Mesenchymal stem cell (in vitro differentiated cells and primary cell): ENCODE data around the gene RALGAPA2.

ENCODE experiments used
- DNase-seq: peaks from one replicate; pipeline ENCODE4 v3.0.0-alpha.2; 2013
- H2AFZ ChIP-seq: one replicate; pipeline ENCODE4 v1.6.1; 2013; ENCODE audit warnings: low read depth, mild to moderate bottlenecking, control low read depth, inconsistent platforms, low read length, moderate library complexity
- H2AK5ac ChIP-seq: 2 replicates; pipeline ENCODE4 v1.6.1; 2013; ENCODE audit warnings: low read length, moderate library complexity, mild to moderate bottlenecking, inconsistent platforms; ENCODE audit not compliant: severe bottlenecking
- H2BK120ac ChIP-seq: one replicate; pipeline ENCODE4 v1.6.1; 2013; ENCODE audit warnings: low read depth, mild to moderate bottlenecking, inconsistent platforms, low read length, moderate library complexity
- H2BK12ac ChIP-seq, 2 experiments: one replicate each; pipeline ENCODE4 v1.6.1; 2013; ENCODE audit warnings: inconsistent platforms in 2 of 2, low read length in 2 of 2, mild to moderate bottlenecking in 2 of 2, moderate library complexity in 2 of 2, control low read depth in 1 of 2
- H2BK15ac ChIP-seq: one replicate; pipeline ENCODE4 v1.6.1; 2013; ENCODE audit warnings: mild to moderate bottlenecking, low read depth, inconsistent platforms; ENCODE audit not compliant: poor library complexity, severe bottlenecking
- H2BK5ac ChIP-seq: 2 replicates; pipeline ENCODE4 v1.6.1; 2013; ENCODE audit warnings: low read depth, mild to moderate bottlenecking, low read length, control low read depth, inconsistent platforms; ENCODE audit not compliant: poor library complexity, severe bottlenecking
- H3K14ac ChIP-seq, 2 experiments: one replicate each; pipeline ENCODE4 v1.6.1; 2013; ENCODE audit warnings: inconsistent platforms in 2 of 2, low read length in 2 of 2, control low read depth in 1 of 2, mild to moderate bottlenecking in 1 of 2, moderate library complexity in 1 of 2
- H3K18ac ChIP-seq, 2 experiments: one replicate each; pipeline ENCODE4 v1.6.1; 2013; ENCODE audit warnings: inconsistent platforms in 2 of 2, low read length in 2 of 2, control low read depth in 1 of 2, low read depth in 1 of 2, mild to moderate bottlenecking in 1 of 2
- H3K23ac ChIP-seq, 2 experiments: one replicate each; pipeline ENCODE4 v1.6.1; 2013; ENCODE audit warnings: inconsistent platforms in 2 of 2, low read length in 2 of 2, mild to moderate bottlenecking in 2 of 2, moderate library complexity in 2 of 2, control low read depth in 1 of 2
- H3K27ac ChIP-seq: 2 replicates; pipeline ENCODE4 v1.5.1; 2013; ENCODE audit warnings: mild to moderate bottlenecking, moderate library complexity, low read length, control low read depth, inconsistent platforms; ENCODE audit not compliant: poor library complexity, severe bottlenecking
- H3K27me3 ChIP-seq, 2 experiments: 2 replicates each; pipeline versions ENCODE4 v1.6.1 to v1.7.0; 2013; ENCODE audit warnings: low read length in 2 of 2, mild to moderate bottlenecking in 2 of 2, moderate library complexity in 2 of 2, control low read depth in 1 of 2, inconsistent platforms in 1 of 2; ENCODE audit not compliant: control insufficient read depth in 1 of 2, insufficient read depth in 1 of 2
- H3K36me3 ChIP-seq, 2 experiments: 2 replicates each; pipeline versions ENCODE4 v1.6.1 to v1.7.0; 2013; ENCODE audit warnings: low read length in 2 of 2, control low read depth in 1 of 2, inconsistent platforms in 1 of 2, low read depth in 1 of 2, mild to moderate bottlenecking in 1 of 2; ENCODE audit not compliant: insufficient read depth in 2 of 2, control insufficient read depth in 1 of 2
- H3K4ac ChIP-seq, 2 experiments: one replicate each; pipeline ENCODE4 v1.6.1; 2013; ENCODE audit warnings: inconsistent platforms in 2 of 2, low read length in 2 of 2, mild to moderate bottlenecking in 2 of 2, moderate library complexity in 2 of 2, control low read depth in 1 of 2, low read depth in 1 of 2
- H3K4me1 ChIP-seq: 2 replicates; pipeline ENCODE4 v1.6.1; 2013; ENCODE audit warnings: low read depth, low read length, control low read depth; ENCODE audit not compliant: control insufficient read depth, insufficient read depth
- H3K4me2 ChIP-seq: 2 replicates; pipeline ENCODE4 v1.6.1; 2013; ENCODE audit warnings: low read length, mild to moderate bottlenecking, inconsistent platforms; ENCODE audit not compliant: poor library complexity, severe bottlenecking
- H3K4me3 ChIP-seq, 2 experiments: 2 replicates each; pipeline versions ENCODE4 v1.5.1 to v1.7.0; 2013; ENCODE audit warnings: low read length in 2 of 2, mild to moderate bottlenecking in 2 of 2, control low read depth in 1 of 2, low read depth in 1 of 2; ENCODE audit not compliant: insufficient read depth in 1 of 2
- H3K79me1 ChIP-seq: replicated peaks from 2 replicates; pipeline ENCODE4 v1.6.1; 2013; ENCODE audit warnings: mild to moderate bottlenecking, control low read depth, low read length, inconsistent platforms; ENCODE audit not compliant: poor library complexity, severe bottlenecking
- H3K9ac ChIP-seq: 2 replicates; pipeline ENCODE4 v1.7.0; 2013; ENCODE audit warnings: mild to moderate bottlenecking, low read length, moderate library complexity
- H3K9me3 ChIP-seq: 2 replicates; pipeline ENCODE4 v1.7.0; 2013; ENCODE audit warnings: mild to moderate bottlenecking, low read length; ENCODE audit not compliant: control insufficient read depth
- H4K8ac ChIP-seq: one replicate; pipeline ENCODE4 v1.6.1; 2013; ENCODE audit warnings: inconsistent platforms, mild to moderate bottlenecking, low read length, moderate library complexity
- H4K91ac ChIP-seq: one replicate; pipeline ENCODE4 v1.6.1; 2013; ENCODE audit warnings: mild to moderate bottlenecking, low read length, inconsistent platforms
- WGBS: methylation state at CpG from one replicate; pipeline ENCODE4 v1.1.7; 2013; ENCODE audit warnings: mixed read lengths; 5-methylcytosine and 5-hydroxymethylcytosine counted together

Gene RALGAPA2

DNA sequence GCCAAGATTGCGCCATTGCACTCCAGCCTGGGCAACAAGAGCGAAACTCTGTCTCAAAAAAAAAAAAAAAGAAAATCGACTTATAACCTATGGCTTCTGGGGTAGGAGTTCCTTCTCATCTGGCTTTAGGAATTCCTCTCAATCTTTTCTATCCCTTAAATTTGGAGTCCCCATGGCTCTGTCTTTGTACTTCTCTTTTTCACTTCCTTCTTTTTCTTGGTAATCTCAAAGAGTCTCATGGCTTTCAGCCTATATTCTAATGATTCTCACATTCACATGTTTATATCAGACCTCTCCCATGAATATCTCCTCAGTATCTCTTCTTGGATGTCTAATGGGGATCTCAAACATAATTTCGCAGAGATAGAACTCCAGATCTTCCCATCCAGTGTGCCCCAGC is 42.8 kb upstream of the RALGAPA2 start:
- H3K9me3 ChIP-seq: no peaks in the 10 kb centered on the region
- DNase-seq: no peak
- H3K79me1 ChIP-seq: no peaks in the 10 kb centered on the region
- H3K4ac ChIP-seq: no peak overlapping the region
- H4K8ac ChIP-seq: no peak overlapping the region
- no peak overlapping the region for H3K4me3 ChIP-seq
- no peak overlapping the region for H4K91ac ChIP-seq
- H3K23ac ChIP-seq: no peak overlapping the region
- H3K4me2 ChIP-seq: no peak overlapping the region
- H2BK5ac ChIP-seq: no peak overlapping the region
- H3K18ac ChIP-seq: no peak overlapping the region
- no peak overlapping the region for H3K9ac ChIP-seq
- H2AFZ ChIP-seq: no peak overlapping the region
- H3K36me3 ChIP-seq: no peaks in the 10 kb centered on the region
- no peak overlapping the region for H2BK120ac ChIP-seq
- 64% methylated on average over 4 of the region's 4 CpGs for WGBS
- H3K14ac ChIP-seq: no peak overlapping the region
- no peak overlapping the region for H2BK12ac ChIP-seq
- no peaks in the 10 kb centered on the region for H3K4me1 ChIP-seq
- no peak overlapping the region for H2BK15ac ChIP-seq
- H3K27me3 ChIP-seq: peaks cover 0 to 3% of the 10 kb centered on the region in 2 experiments
- H2AK5ac ChIP-seq: no peak overlapping the region
- no peak overlapping the region for H3K27ac ChIP-seq

GRCh38 chr20:20754714-20755113 is 42.3 kb upstream of the RALGAPA2 start:
- Histone ChIP-seq H3K36me3 (no peaks in the 10 kb centered on the region), H4K8ac (no peak overlapping the region), H3K23ac (no peak overlapping the region), H2BK15ac (no peak overlapping the region), H3K4me1 (no peaks in the 10 kb centered on the region), H3K9ac (no peak overlapping the region), H3K27ac (no peak overlapping the region), H3K9me3 (no peaks in the 10 kb centered on the region), H3K4me3 (no peak overlapping the region), H2AFZ (no peak overlapping the region), H3K27me3 (peaks cover 0 to 3% of the 10 kb centered on the region in 2 experiments), H2BK5ac (no peak overlapping the region), H3K18ac (no peak overlapping the region), H4K91ac (no peak overlapping the region), H2AK5ac (no peak overlapping the region), H3K4me2 (no peak overlapping the region), H2BK12ac (no peak overlapping the region), H3K4ac (no peak overlapping the region), H3K14ac (no peak overlapping the region), H3K79me1 (no peaks in the 10 kb centered on the region), H2BK120ac (no peak overlapping the region)
- DNase-seq: no peak
- WGBS: 56% methylated on average over 1 of the region's 3 CpGs

DNA sequence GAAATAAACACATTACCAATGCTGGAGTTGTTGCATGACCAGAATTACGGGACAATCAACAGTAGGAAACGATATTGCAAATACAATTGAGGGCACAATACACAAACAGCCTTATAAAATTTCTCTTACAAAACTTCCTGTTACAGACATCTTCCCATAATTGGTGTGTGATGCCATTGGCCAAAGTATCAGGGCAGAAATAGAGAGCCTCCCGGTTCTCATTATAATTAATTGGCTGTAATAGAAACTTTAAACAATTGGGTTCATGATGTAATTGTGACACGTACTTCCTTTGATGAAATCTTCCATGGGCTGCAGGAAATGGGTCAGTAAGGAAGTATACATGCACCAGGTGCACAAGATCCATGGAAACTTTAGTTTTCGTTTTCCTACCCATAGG is 40.3 kb upstream of the RALGAPA2 start:
- H4K8ac ChIP-seq: no peak overlapping the region
- no peak overlapping the region for H2AFZ ChIP-seq
- H2BK5ac ChIP-seq: no peak overlapping the region
- no peaks in the 10 kb centered on the region for H3K36me3 ChIP-seq
- H2AK5ac ChIP-seq: no peak overlapping the region
- no peak overlapping the region for H2BK120ac ChIP-seq
- H3K4me3 ChIP-seq: no peak overlapping the region
- no peak overlapping the region for H2BK12ac ChIP-seq
- no peak overlapping the region for H4K91ac ChIP-seq
- H2BK15ac ChIP-seq: no peak overlapping the region
- no peak for DNase-seq
- H3K4ac ChIP-seq: no peak overlapping the region
- no peak overlapping the region for H3K4me2 ChIP-seq
- no peak overlapping the region for H3K14ac ChIP-seq
- no peak overlapping the region for H3K18ac ChIP-seq
- no peak overlapping the region for H3K9ac ChIP-seq
- 78% methylated on average over 4 of the region's 5 CpGs for WGBS
- H3K79me1 ChIP-seq: no peaks in the 10 kb centered on the region
- no peak overlapping the region for H3K23ac ChIP-seq
- no peaks in the 10 kb centered on the region for H3K4me1 ChIP-seq
- H3K27ac ChIP-seq: no peak overlapping the region
- no peaks in the 10 kb centered on the region for H3K9me3 ChIP-seq
- peaks cover 0 to 3% of the 10 kb centered on the region in 2 experiments for H3K27me3 ChIP-seq

GRCh38 chr20:20747298-20747697 is 34.9 kb upstream of the RALGAPA2 start:
- Histone ChIP-seq H3K27ac (no peak overlapping the region), H3K14ac (no peak overlapping the region), H2BK5ac (no peak overlapping the region), H2AFZ (no peak overlapping the region), H3K4me1 (no peaks in the 10 kb centered on the region), H3K36me3 (no peaks in the 10 kb centered on the region), H4K8ac (no peak overlapping the region), H4K91ac (no peak overlapping the region), H3K18ac (no peak overlapping the region), H3K4ac (no peak overlapping the region), H3K23ac (no peak overlapping the region), H3K9me3 (no peaks in the 10 kb centered on the region), H3K4me2 (no peak overlapping the region), H3K79me1 (no peaks in the 10 kb centered on the region), H3K4me3 (no peak overlapping the region), H2BK120ac (no peak overlapping the region), H2BK15ac (no peak overlapping the region), H2AK5ac (no peak overlapping the region), H3K9ac (no peak overlapping the region), H2BK12ac (no peak overlapping the region), H3K27me3 (peaks cover 0 to 3% of the 10 kb centered on the region in 2 experiments)
- WGBS: 57% methylated on average over 1 of the region's 1 CpG
- DNase-seq: no peak
